HepG2 (cell line): ENCODE results near the gene FAM111B. TPM values are rescaled to one million over a fixed set of nuclear protein-coding genes. Genes with fewer than 3 reads are reported as not detected.
A peak's percentile ranks its signal among the peaks of the same experiment; 100 is the strongest.

Source experiments
- CBX5 ChIP-seq: sonication (generic); formaldehyde crosslinking; IDR thresholded peaks from 2 replicates; pipeline ENCODE4 v1.4.0; 2020; ENCODE audit warnings: missing genetic modification reagents, borderline replicate concordance
- EEA1 ChIP-seq: sonication (generic); formaldehyde crosslinking; IDR thresholded peaks from 2 replicates; pipeline ENCODE4 v1.5.1; 2020; ENCODE audit warnings: mild to moderate bottlenecking, missing genetic modification reagents, borderline replicate concordance
- FLYWCH1 ChIP-seq: sonication (generic); formaldehyde crosslinking; IDR thresholded peaks from 2 replicates; pipeline ENCODE4 v1.8.1; 2023; ENCODE audit warnings: mild to moderate bottlenecking, missing genetic modification reagents
- KAT7 ChIP-seq: IDR thresholded peaks from 2 replicates; pipeline ENCODE4 v1.6.1; 2018; ENCODE audit warnings: borderline replicate concordance, missing compliant biosample characterization
- MTF2 ChIP-seq: sonication (generic); formaldehyde crosslinking; IDR thresholded peaks from 2 replicates; pipeline ENCODE4 v1.5.0; 2020; ENCODE audit warnings: missing genetic modification reagents, borderline replicate concordance
- MYC ChIP-seq: sonication (generic); formaldehyde crosslinking; IDR thresholded peaks from 2 replicates; pipeline ENCODE4 v1.9.0; 2021; ENCODE audit warnings: missing genetic modification reagents, borderline replicate concordance
- SIX4 ChIP-seq: sonication (generic); formaldehyde crosslinking; IDR thresholded peaks from 2 replicates; pipeline ENCODE4 v1.4.0; 2020; ENCODE audit warnings: missing genetic modification reagents
- SNAPC4 ChIP-seq: sonication (generic); formaldehyde crosslinking; IDR thresholded peaks from 2 replicates; pipeline ENCODE4 v1.4.0; 2020; ENCODE audit warnings: mild to moderate bottlenecking, missing genetic modification reagents
- TOE1 ChIP-seq: sonication (generic); formaldehyde crosslinking; IDR thresholded peaks from 2 replicates; pipeline ENCODE4 v1.4.0; 2020; ENCODE audit warnings: mild to moderate bottlenecking, missing genetic modification reagents
- ZNF205 ChIP-seq: IDR thresholded peaks from 2 replicates; pipeline ENCODE4 v1.6.1; 2018; ENCODE audit warnings: missing biosample characterization, missing genetic modification reagents
- ZNF225 ChIP-seq: sonication (generic); formaldehyde crosslinking; IDR thresholded peaks from 2 replicates; pipeline ENCODE4 v1.4.0; 2020; ENCODE audit warnings: mild to moderate bottlenecking, missing genetic modification reagents
- ZNF597 ChIP-seq: sonication (generic); formaldehyde crosslinking; IDR thresholded peaks from 2 replicates; pipeline ENCODE4 v1.5.0; 2020; ENCODE audit warnings: missing genetic modification reagents
- ZNF598 ChIP-seq: sonication (generic); formaldehyde crosslinking; IDR thresholded peaks from 2 replicates; pipeline ENCODE4 v1.5.1; 2020; ENCODE audit warnings: mild to moderate bottlenecking, missing genetic modification reagents, borderline replicate concordance
- ZNF672 ChIP-seq: sonication (generic); formaldehyde crosslinking; IDR thresholded peaks from 2 replicates; pipeline ENCODE4 v1.8.1; 2022; ENCODE audit warnings: missing genetic modification reagents
- ZNF737 ChIP-seq: sonication (generic); formaldehyde crosslinking; IDR thresholded peaks from 2 replicates; pipeline ENCODE4 v1.5.0; 2020; ENCODE audit warnings: missing genetic modification reagents, mild to moderate bottlenecking, borderline replicate concordance
- polyA plus RNA-seq, 8 experiments: library from polyadenylated mRNA; depleted of rRNA in 3 of 8; stranded (reverse) in 7 of 8; unstranded in 1 of 8; fragments of >200 nt; fragmentation: Illumina TruSeq in 4 of 8; extraction: Trizol in 4 of 8; gene quantifications; 2 replicates each; pipeline versions ENCODE4 v1.2.1 to v1.2.3, GENCODE V29; 2011 to 2016; ENCODE audit warnings: low read depth in 4 of 8, missing spikeins in 1 of 8, mixed read lengths in 1 of 8; ENCODE audit not compliant: insufficient read depth in 1 of 8
- total RNA-seq, 5 experiments: library from RNA; depleted of rRNA; stranded (reverse); fragments of >200 nt; fragmentation: Illumina TruSeq; extraction: Trizol; gene quantifications; 2 replicates each; pipeline ENCODE4 v1.2.3, GENCODE V29; 2016; ENCODE audit warnings: low read depth in 1 of 5
- TF ChIP-seq, protein P1 (sequence below): sonication (generic); formaldehyde crosslinking; IDR thresholded peaks from 2 replicates; pipeline ENCODE4 v1.4.0; 2020; ENCODE audit warnings: low read depth, mild to moderate bottlenecking, missing genetic modification reagents

The FAM111B gene
- total and polyA plus RNA-seq, 2 of the 13 experiments (the other 11 are each of a cell fraction or from before 2014, with no cell fraction given), result 1.6 to 28.2 TPM

GRCh38 chr11:59142530-59143507 is 35.8 kb downstream of the FAM111B start, which contains the start of gene FAM111A (continued):
- TF ChIP-seq CBX5 (CRISPR knock-in tag) (peak; percentile 10; the same call in 1 of the 2 replicates), ZNF205 (CRISPR knock-in tag) (peak; percentile 54; the same call in 1 of the 2 replicates), SNAPC4 (CRISPR knock-in tag) (0 out of 2 replicates have a peak, but pooled peaks have one; percentile 70), SIX4 (CRISPR knock-in tag) (no peak), FLYWCH1 (CRISPR knock-in tag) (no peak), ZNF598 (CRISPR knock-in tag) (no peak), ZNF737 (CRISPR knock-in tag) (no peak), TOE1 (CRISPR knock-in tag) (no peak), MTF2 (no peak), ZNF225 (CRISPR knock-in tag) (no peak), ZNF597 (CRISPR knock-in tag) (no peak), EEA1 (CRISPR knock-in tag) (0 out of 2 replicates have a peak, but pooled peaks have one; percentile 41), ZNF672 (no peak), KAT7 (CRISPR knock-in tag) (peak; percentile 42; the same call in 1 of the 2 replicates), MYC (CRISPR knock-in tag) (peak; percentile 70)
- TF ChIP-seq, protein P1, sequence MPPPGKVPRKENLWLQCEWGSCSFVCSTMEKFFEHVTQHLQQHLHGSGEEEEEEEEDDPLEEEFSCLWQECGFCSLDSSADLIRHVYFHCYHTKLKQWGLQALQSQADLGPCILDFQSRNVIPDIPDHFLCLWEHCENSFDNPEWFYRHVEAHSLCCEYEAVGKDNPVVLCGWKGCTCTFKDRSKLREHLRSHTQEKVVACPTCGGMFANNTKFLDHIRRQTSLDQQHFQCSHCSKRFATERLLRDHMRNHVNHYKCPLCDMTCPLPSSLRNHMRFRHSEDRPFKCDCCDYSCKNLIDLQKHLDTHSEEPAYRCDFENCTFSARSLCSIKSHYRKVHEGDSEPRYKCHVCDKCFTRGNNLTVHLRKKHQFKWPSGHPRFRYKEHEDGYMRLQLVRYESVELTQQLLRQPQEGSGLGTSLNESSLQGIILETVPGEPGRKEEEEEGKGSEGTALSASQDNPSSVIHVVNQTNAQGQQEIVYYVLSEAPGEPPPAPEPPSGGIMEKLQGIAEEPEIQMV (CRISPR knock-in tag), result no peak
